Measurements from ENCODE around the gene EOMES.

DNA sequence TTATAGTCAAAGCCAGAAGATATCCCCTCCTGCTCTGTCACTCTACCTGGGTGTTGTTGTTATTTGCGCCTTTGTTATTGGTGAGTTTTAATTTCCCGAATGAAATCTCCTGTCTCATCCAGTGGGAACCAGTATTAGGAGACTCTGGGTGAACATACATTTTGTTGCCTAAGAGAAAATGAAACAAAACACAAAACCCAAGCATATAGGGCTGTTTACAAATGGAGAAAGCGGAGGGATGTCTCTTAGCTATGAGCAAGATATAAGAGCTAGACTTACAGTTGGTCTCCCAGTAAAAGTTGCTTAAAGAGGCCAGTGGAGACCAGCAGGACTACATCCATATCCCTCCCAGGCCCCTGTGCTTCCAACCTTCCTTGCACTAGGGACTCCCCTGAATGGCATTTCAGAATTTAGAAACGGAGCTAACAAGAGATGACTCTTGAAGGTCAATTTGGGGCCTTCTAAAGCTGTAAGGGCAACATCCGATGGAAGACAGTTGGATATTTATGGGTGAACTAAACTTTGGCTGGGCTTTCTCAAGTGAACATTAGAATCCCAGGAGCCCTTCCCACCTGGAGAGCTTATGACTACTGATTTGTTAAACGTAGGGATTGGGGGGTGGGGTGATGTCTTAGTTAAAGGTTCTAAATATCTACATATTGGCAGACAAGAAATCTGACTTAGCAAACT lies 2.7 kb downstream of the EOMES start:
- TF ChIP-seq, protein P1, sequence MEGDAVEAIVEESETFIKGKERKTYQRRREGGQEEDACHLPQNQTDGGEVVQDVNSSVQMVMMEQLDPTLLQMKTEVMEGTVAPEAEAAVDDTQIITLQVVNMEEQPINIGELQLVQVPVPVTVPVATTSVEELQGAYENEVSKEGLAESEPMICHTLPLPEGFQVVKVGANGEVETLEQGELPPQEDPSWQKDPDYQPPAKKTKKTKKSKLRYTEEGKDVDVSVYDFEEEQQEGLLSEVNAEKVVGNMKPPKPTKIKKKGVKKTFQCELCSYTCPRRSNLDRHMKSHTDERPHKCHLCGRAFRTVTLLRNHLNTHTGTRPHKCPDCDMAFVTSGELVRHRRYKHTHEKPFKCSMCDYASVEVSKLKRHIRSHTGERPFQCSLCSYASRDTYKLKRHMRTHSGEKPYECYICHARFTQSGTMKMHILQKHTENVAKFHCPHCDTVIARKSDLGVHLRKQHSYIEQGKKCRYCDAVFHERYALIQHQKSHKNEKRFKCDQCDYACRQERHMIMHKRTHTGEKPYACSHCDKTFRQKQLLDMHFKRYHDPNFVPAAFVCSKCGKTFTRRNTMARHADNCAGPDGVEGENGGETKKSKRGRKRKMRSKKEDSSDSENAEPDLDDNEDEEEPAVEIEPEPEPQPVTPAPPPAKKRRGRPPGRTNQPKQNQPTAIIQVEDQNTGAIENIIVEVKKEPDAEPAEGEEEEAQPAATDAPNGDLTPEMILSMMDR (conservative IDR thresholded peaks at IDR 0.05): no peak
- TF ChIP-seq ZFX (IDR thresholded peaks at IDR 0.05): no peak
